Neutrophil (primary cell): ENCODE measurements around the gene SLC26A4.

Source experiments
- H3K27ac ChIP-seq: fragments of 200-600 bp; sonication (generic); 2 replicates; pipeline ENCODE4 v1.5.1; 2016; ENCODE audit warnings: mild to moderate bottlenecking, moderate library complexity
- H3K27me3 ChIP-seq: fragments of 200-600 bp; sonication (generic); 2 replicates; pipeline ENCODE4 v1.6.0; 2016; ENCODE audit warnings: mild to moderate bottlenecking
- H3K36me3 ChIP-seq: fragments of 200-600 bp; sonication (generic); 2 replicates; pipeline ENCODE4 v1.5.1; 2017
- H3K4me1 ChIP-seq, 2 experiments: fragments of 200-600 bp in 1 of 2; sonication (generic) in 1 of 2; 1 replicate in 1 of 2; 2 replicates in 1 of 2; pipeline versions ENCODE4 v1.5.1 to v1.6.1; 2013 to 2016; ENCODE audit warnings: low read depth in 1 of 2, low read length in 1 of 2, mild to moderate bottlenecking in 1 of 2, moderate library complexity in 1 of 2; ENCODE audit not compliant: control insufficient read depth in 1 of 2, insufficient read depth in 1 of 2
- H3K4me3 ChIP-seq, 2 experiments: fragments of 200-600 bp in 1 of 2; sonication (generic) in 1 of 2; 1 replicate in 1 of 2; 2 replicates in 1 of 2; pipeline ENCODE4 v1.5.1; 2013 to 2016; ENCODE audit warnings: low read depth in 1 of 2, low read length in 1 of 2, mild to moderate bottlenecking in 1 of 2, moderate library complexity in 1 of 2
- H3K9me3 ChIP-seq: fragments of 200-600 bp; sonication (generic); 2 replicates; pipeline ENCODE4 v1.5.1; 2016
- TF ChIP-seq, protein P1 (sequence below): fragments of 200-600 bp; sonication (generic); IDR thresholded peaks from 2 replicates; pipeline ENCODE4 v1.5.1; 2016; ENCODE audit warnings: antibody characterized with exemption

SLC26A4 gene

DNA sequence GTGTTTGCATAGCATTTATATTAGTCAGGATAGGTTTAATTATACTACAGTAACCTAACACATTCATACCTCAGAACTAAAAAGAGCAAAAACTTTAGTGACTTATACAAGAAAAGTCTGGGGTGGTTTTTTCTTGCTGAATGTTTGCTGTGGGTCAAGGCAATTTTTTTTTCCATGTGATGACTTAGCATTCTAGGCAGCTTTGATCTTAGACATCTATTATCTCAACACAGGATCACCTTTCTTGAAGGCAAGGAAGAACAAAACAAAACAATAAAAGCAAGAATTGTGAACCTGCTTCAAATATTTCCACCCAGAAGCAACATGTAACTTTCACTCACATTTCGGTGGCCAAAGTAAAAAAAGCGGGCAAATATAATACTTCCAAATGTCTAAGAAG is 62.6 kb downstream of the SLC26A4 start:
- Histone ChIP-seq H3K27ac (no peak overlapping the region), H3K27me3 (peaks cover 25% of the 10 kb centered on the region), H3K4me1 (no peaks in the 10 kb centered on the region), H3K36me3 (no peaks in the 10 kb centered on the region), H3K9me3 (no peaks in the 10 kb centered on the region), H3K4me3 (no peak overlapping the region)
- TF ChIP-seq, protein P1, sequence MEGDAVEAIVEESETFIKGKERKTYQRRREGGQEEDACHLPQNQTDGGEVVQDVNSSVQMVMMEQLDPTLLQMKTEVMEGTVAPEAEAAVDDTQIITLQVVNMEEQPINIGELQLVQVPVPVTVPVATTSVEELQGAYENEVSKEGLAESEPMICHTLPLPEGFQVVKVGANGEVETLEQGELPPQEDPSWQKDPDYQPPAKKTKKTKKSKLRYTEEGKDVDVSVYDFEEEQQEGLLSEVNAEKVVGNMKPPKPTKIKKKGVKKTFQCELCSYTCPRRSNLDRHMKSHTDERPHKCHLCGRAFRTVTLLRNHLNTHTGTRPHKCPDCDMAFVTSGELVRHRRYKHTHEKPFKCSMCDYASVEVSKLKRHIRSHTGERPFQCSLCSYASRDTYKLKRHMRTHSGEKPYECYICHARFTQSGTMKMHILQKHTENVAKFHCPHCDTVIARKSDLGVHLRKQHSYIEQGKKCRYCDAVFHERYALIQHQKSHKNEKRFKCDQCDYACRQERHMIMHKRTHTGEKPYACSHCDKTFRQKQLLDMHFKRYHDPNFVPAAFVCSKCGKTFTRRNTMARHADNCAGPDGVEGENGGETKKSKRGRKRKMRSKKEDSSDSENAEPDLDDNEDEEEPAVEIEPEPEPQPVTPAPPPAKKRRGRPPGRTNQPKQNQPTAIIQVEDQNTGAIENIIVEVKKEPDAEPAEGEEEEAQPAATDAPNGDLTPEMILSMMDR: no peak

- Histone ChIP-seq H3K4me3 (no peak overlapping the region), H3K4me1 (no peaks in the 10 kb centered on the region), H3K27ac (no peak overlapping the region), H3K9me3 (no peaks in the 10 kb centered on the region), H3K27me3 (peaks cover 31% of the 10 kb centered on the region), H3K36me3 (no peaks in the 10 kb centered on the region)
- TF ChIP-seq, protein P1: peak; percentile 54
Observed at GRCh38 chr7:107725138-107725740, 64.6 kb downstream of the SLC26A4 start.

- TF ChIP-seq, protein P1: no peak
- H3K9me3 ChIP-seq: no peaks in the 10 kb centered on the region
- H3K4me1 ChIP-seq: no peaks in the 10 kb centered on the region
- H3K27me3 ChIP-seq: peaks cover 29% of the 10 kb centered on the region
- H3K36me3 ChIP-seq: no peaks in the 10 kb centered on the region
- no peak overlapping the region for H3K27ac ChIP-seq
- no peak overlapping the region for H3K4me3 ChIP-seq
Observed at GRCh38 chr7:107726356-107727130, 65.9 kb downstream of the SLC26A4 start.

- no peak overlapping the region for H3K4me3 ChIP-seq
- no peak overlapping the region for H3K27ac ChIP-seq
- H3K27me3 ChIP-seq: peaks cover 29% of the 10 kb centered on the region
- TF ChIP-seq, protein P1: no peak
- H3K36me3 ChIP-seq: no peaks in the 10 kb centered on the region
- no peaks in the 10 kb centered on the region for H3K9me3 ChIP-seq
- no peaks in the 10 kb centered on the region for H3K4me1 ChIP-seq
Observed at GRCh38 chr7:107728276-107728675, 67.6 kb downstream of the SLC26A4 start.

GRCh38 chr7:107742678-107743566 is 82.3 kb downstream of the SLC26A4 start:
- peaks cover 29 to 31% of the 10 kb centered on the region in 2 experiments for H3K4me1 ChIP-seq
- H3K36me3 ChIP-seq: no peaks in the 10 kb centered on the region
- TF ChIP-seq, protein P1: no peak

More at GRCh38 chr7:107742678-107743566, 82.3 kb downstream of the SLC26A4 start:
- peak overlapping the region; percentile 96 for H3K27ac ChIP-seq
- H3K4me3 ChIP-seq: peak overlapping the region; percentile 85 to 91
- no peaks in the 10 kb centered on the region for H3K27me3 ChIP-seq
- no peaks in the 10 kb centered on the region for H3K9me3 ChIP-seq
